ENCODE data around the gene GSTO1. TPM values are rescaled to one million over a fixed set of nuclear protein-coding genes. Genes with fewer than 3 reads are reported as not detected.
A peak's percentile ranks its signal among the peaks of the same experiment; 100 is the strongest.

Gene GSTO1
- total and polyA plus RNA-seq, 2 of the 13 experiments (the other 11 are each of a cell fraction or from before 2014, with no cell fraction given) = 228 to 300 TPM

- TF ChIP-seq MLXIP (CRISPR knock-in tag; IDR thresholded peaks at IDR 0.05; ENCODE audit: borderline replicate concordance) (no peak), SOX13 (IDR thresholded peaks at IDR 0.05) (peak; percentile 80), SOX13 (CRISPR knock-in tag; conservative IDR thresholded peaks at IDR 0.05 in 1 of 2, IDR thresholded peaks at IDR 0.05 in 1 of 2) (peak in 1 of 2 experiments; percentile 90; a peak in 2 of 4 replicates), ATF2 (CRISPR knock-in tag; IDR thresholded peaks at IDR 0.05) (peak; percentile 87; the same call in 1 of the 2 replicates), PLSCR1 (CRISPR knock-in tag; IDR thresholded peaks at IDR 0.05; ENCODE audit: borderline replicate concordance) (no peak), ZSCAN31 (CRISPR knock-in tag; IDR thresholded peaks at IDR 0.05; ENCODE audit: low read depth) (peak; percentile 77), IRF9 (CRISPR knock-in tag; IDR thresholded peaks at IDR 0.05; ENCODE audit: borderline replicate concordance) (no peak), GTF2F1 (IDR thresholded peaks at IDR 0.05; ENCODE audit: low read length) (no peak), ARID5B (CRISPR knock-in tag; IDR thresholded peaks at IDR 0.05) (peak; percentile 98), NFATC3 (CRISPR knock-in tag; IDR thresholded peaks at IDR 0.05) (no peak), GLI4 (CRISPR knock-in tag; IDR thresholded peaks at IDR 0.05; ENCODE audit: borderline replicate concordance) (no peak), YY1 (IDR thresholded peaks at IDR 0.05; ENCODE audit: insufficient read depth, insufficient replicate concordance, low read depth, low read length) (no peak), ZNF547 (CRISPR knock-in tag; IDR thresholded peaks at IDR 0.05) (0 out of 2 replicates have a peak, but pooled peaks have one; percentile 35), ZFP36 (IDR thresholded peaks at IDR 0.05; ENCODE audit: borderline replicate concordance, low read depth, low read length, partially characterized antibody) (no peak), HDAC6 (IDR thresholded peaks at IDR 0.05; ENCODE audit: low read depth, low read length) (no peak), ATF4 (CRISPR knock-in tag; IDR thresholded peaks at IDR 0.05) (peak in 1 of 2 experiments; percentile 80; a peak in 2 of 4 replicates), MLX (CRISPR knock-in tag; IDR thresholded peaks at IDR 0.05) (peak; percentile 76)
Measured at GRCh38 chr10:104288355-104288754, 33.7 kb downstream of the GSTO1 start (continued).

All from HepG2 (cell line).